K562 (cell line): ENCODE data around the gene TTYH2. TPM values are rescaled to one million over a fixed set of nuclear protein-coding genes. Genes with fewer than 3 reads are reported as not detected.

ENCODE experiments used
- ARID1B ChIP-seq: fragments of 450-650 bp; IDR thresholded peaks from 2 replicates; pipeline ENCODE4 v1.6.1; 2016; ENCODE audit warnings: antibody characterized with exemption, mild to moderate bottlenecking, inconsistent platforms
- FOXK1 ChIP-seq: sonication (generic); formaldehyde crosslinking; IDR thresholded peaks from 2 replicates; pipeline ENCODE4 v1.8.0; 2022; ENCODE audit warnings: missing genetic modification reagents, mild to moderate bottlenecking, borderline replicate concordance
- KLF6 ChIP-seq: fragments of 250-450 bp; sonication (Bioruptor Pico); IDR thresholded peaks from 2 replicates; pipeline ENCODE4 v1.4.0; 2020; ENCODE audit warnings: mild to moderate bottlenecking, moderate library complexity, borderline replicate concordance
- NFIX ChIP-seq: fragments of 250-450 bp; sonication (Bioruptor Pico); IDR thresholded peaks from 2 replicates; pipeline ENCODE4 v1.4.0; 2020; ENCODE audit warnings: low read depth, mild to moderate bottlenecking, moderate library complexity
- NFXL1 ChIP-seq: fragments of 450-650 bp; formaldehyde crosslinking; IDR thresholded peaks from 2 replicates; pipeline ENCODE4 v1.4.0; 2021; ENCODE audit warnings: mild to moderate bottlenecking
- SMAD1 ChIP-seq: fragments of 150-350 bp; IDR thresholded peaks from 2 replicates; pipeline ENCODE4 v1.6.1; 2014; ENCODE audit warnings: low read length, low read depth; ENCODE audit not compliant: partially characterized antibody
- THRA ChIP-seq: fragments of 450-650 bp; IDR thresholded peaks from 2 replicates; pipeline ENCODE4 v1.6.1; 2017; ENCODE audit warnings: mild to moderate bottlenecking, moderate library complexity
- ZBED1 ChIP-seq: IDR thresholded peaks from 2 replicates; pipeline ENCODE4 v1.6.1; 2014
- ZC3H11A ChIP-seq: IDR thresholded peaks from 2 replicates; pipeline ENCODE4 v1.6.1; 2012; ENCODE audit warnings: low read depth, low read length, improper control_type of control experiment
- ZFP36 ChIP-seq: fragments of 150-350 bp; IDR thresholded peaks from 2 replicates; pipeline ENCODE4 v1.6.1; 2018; ENCODE audit warnings: low read length, low read depth; ENCODE audit not compliant: partially characterized antibody
- ZNF121 ChIP-seq: sonication (generic); formaldehyde crosslinking; conservative IDR thresholded peaks from 2 replicates; pipeline ENCODE4 v1.8.0; 2022; ENCODE audit warnings: missing genetic modification reagents
- ZNF282 ChIP-seq: sonication (generic); formaldehyde crosslinking; IDR thresholded peaks from 2 replicates; pipeline ENCODE4 v1.8.1; 2023; ENCODE audit warnings: missing genetic modification reagents
- ZNF318 ChIP-seq, 2 experiments: fragments of 450-650 bp; IDR thresholded peaks; 2 replicates each; pipeline ENCODE4 v1.6.1; 2016; ENCODE audit warnings: mild to moderate bottlenecking in 2 of 2, borderline replicate concordance in 1 of 2, low read depth in 1 of 2, moderate library complexity in 1 of 2
- polyA plus RNA-seq, 8 experiments: library from polyadenylated mRNA; depleted of rRNA in 4 of 8; stranded (reverse) in 5 of 8; unstranded in 3 of 8; fragments of >200 nt; fragmentation: Nextera tagmentation in 2 of 8; fragmentation: Illumina TruSeq in 1 of 8; extraction: Ambion mirVana in 2 of 8; extraction: Trizol in 1 of 8; gene quantifications; 2 replicates each; pipeline versions ENCODE4 v1.2.1 to v1.2.3, GENCODE V29; 2011 to 2014; ENCODE audit warnings: inconsistent platforms in 1 of 8, missing spikeins in 1 of 8
- total RNA-seq, 7 experiments: library from RNA; depleted of rRNA in 6 of 7; stranded (reverse); fragments of >200 nt in 6 of 7; fragmentation: Illumina TruSeq in 2 of 7; extraction: Trizol in 2 of 7; gene quantifications; 2 replicates each; pipeline versions ENCODE4 v1.2.1 to v1.2.3, GENCODE V29; 2011 to 2021; ENCODE audit warnings: low replicate concordance in 1 of 7
- TF ChIP-seq, protein P1 (sequence below): fragments of 450-650 bp; formaldehyde crosslinking; conservative IDR thresholded peaks from 2 replicates; pipeline ENCODE4 v1.4.0; 2022; ENCODE audit warnings: mild to moderate bottlenecking, missing genetic modification characterization
- TF ChIP-seq, protein P2 (sequence below): fragments of 450-650 bp; formaldehyde crosslinking; IDR thresholded peaks from 2 replicates; pipeline ENCODE4 v1.4.0; 2020; ENCODE audit warnings: mild to moderate bottlenecking, mixed read lengths

Gene TTYH2
- total and polyA plus RNA-seq, 9 of the 15 experiments (the other 6 are each of a cell fraction or from before 2014, with no cell fraction given) = 0.03 to 2.0 (median 0.91) TPM

DNA sequence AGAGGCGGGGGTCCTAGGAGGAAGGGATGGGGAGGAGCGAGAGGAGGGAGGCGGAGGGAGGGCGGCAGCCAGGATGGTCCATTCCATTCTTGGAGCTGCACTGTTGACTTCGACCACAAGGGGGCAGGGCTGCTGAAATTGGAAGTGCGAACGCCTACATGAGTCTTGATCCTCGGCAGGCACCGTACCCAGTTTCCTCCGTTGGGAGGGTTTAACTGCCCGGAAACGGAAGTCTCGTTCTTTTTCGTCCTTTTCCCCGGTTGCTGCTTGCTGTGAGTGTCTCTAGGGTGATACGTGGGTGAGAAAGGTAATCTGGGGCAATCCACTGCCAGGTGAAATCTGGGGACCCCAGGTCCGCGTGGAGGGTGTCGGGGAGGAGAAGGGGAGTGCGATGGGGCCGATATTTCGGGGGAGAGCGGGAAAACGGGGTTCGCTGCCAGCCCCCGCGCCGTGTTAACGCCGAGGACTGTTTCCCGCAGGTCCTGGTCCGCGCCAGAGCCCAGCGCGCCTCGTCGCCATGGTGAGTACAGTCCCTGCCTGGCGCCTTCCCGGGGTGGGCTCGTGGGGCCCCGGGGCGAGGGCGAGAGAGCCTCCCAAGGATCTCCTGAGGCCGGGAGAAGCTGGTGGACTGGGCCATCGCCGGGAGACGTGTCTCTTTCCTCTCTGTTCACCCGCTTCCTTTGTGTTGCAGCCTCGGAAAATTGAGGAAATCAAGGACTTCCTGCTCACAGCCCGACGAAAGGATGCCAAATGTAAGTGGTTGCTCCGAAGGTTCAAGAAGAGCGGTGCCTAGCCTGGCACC lies 9.7 kb upstream of the TTYH2 start, which contains the start of gene RPL38 (continued):
- TF ChIP-seq SMAD1 (peak; percentile 86), THRA (no peak), ZNF121 (CRISPR knock-in tag) (no peak), KLF6 (CRISPR knock-in tag) (no peak), ARID1B (peak; percentile 47), ZNF318 (IDR thresholded peaks at IDR 0.05; ENCODE audit: borderline replicate concordance in 1 of 2, low read depth in 1 of 2) (peak in 1 of 2 experiments; percentile 95; a peak in 2 of 4 replicates), FOXK1 (CRISPR knock-in tag) (peak; percentile 81; the same call in 1 of the 2 replicates), ZBED1 (peak; percentile 77; the same call in 1 of the 2 replicates), ZFP36 (no peak), NFIX (CRISPR knock-in tag) (no peak), ZNF282 (CRISPR knock-in tag) (no peak), NFXL1 (CRISPR knock-in tag) (no peak), ZC3H11A (no peak)
- TF ChIP-seq, protein P1, sequence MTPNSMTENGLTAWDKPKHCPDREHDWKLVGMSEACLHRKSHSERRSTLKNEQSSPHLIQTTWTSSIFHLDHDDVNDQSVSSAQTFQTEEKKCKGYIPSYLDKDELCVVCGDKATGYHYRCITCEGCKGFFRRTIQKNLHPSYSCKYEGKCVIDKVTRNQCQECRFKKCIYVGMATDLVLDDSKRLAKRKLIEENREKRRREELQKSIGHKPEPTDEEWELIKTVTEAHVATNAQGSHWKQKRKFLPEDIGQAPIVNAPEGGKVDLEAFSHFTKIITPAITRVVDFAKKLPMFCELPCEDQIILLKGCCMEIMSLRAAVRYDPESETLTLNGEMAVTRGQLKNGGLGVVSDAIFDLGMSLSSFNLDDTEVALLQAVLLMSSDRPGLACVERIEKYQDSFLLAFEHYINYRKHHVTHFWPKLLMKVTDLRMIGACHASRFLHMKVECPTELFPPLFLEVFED (CRISPR knock-in tag) = peak; percentile 71
- TF ChIP-seq, protein P2, sequence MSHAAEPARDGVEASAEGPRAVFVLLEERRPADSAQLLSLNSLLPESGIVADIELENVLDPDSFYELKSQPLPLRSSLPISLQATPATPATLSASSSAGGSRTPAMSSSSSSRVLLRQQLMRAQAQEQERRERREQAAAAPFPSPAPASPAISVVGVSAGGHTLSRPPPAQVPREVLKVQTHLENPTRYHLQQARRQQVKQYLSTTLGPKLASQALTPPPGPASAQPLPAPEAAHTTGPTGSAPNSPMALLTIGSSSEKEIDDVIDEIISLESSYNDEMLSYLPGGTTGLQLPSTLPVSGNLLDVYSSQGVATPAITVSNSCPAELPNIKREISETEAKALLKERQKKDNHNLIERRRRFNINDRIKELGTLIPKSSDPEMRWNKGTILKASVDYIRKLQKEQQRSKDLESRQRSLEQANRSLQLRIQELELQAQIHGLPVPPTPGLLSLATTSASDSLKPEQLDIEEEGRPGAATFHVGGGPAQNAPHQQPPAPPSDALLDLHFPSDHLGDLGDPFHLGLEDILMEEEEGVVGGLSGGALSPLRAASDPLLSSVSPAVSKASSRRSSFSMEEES (CRISPR knock-in tag) = no peak
